Keratinocyte (primary cell): Measurements from ENCODE around the gene PTRH1.

Experiments
- CTCF ChIP-seq, 3 experiments: IDR thresholded peaks in 1 of 3; conservative IDR thresholded peaks in 1 of 3; optimal IDR thresholded peaks in 1 of 3; 2 replicates in 2 of 3; 3 replicates in 1 of 3; pipeline versions ENCODE3 to v1.5.1; 2011; ENCODE audit warnings: low read length in 3 of 3, mild to moderate bottlenecking in 3 of 3, moderate library complexity in 2 of 3, control low read depth in 1 of 3, inconsistent platforms in 1 of 3; ENCODE audit not compliant: insufficient read depth in 2 of 3; ENCODE audit errors: extremely low read depth in 1 of 3
- EZH2 ChIP-seq: IDR thresholded peaks from one replicate; pipeline ENCODE4 v1.6.1; 2012; ENCODE audit warnings: inconsistent platforms, mild to moderate bottlenecking, low read length, moderate library complexity

- TF ChIP-seq CTCF (optimal IDR thresholded peaks at IDR 0.05 in 1 of 3, IDR thresholded peaks at IDR 0.05 in 1 of 3, conservative IDR thresholded peaks at IDR 0.05 in 1 of 3; ENCODE audit: extremely low read depth in 1 of 3, insufficient read depth in 2 of 3, low read length in 3 of 3) = no peak
- TF ChIP-seq EZH2 = no peak
Measured at GRCh38 chr9:127710204-127710783, 5.2 kb downstream of the PTRH1 start.
